ENCODE results near the gene EPS8.

The EPS8 gene

GRCh38 chr12:15701206-15701605, 88.0 kb downstream of the EPS8 start:
- Histone ChIP-seq H3K4me1 (peaks cover 14 to 84% (median 43%) of the 10 kb centered on the region in 10 experiments; a peak in 19 of 20 replicates), H3K36me3 (no peaks in the 10 kb centered on the region), H3K9me3 (replicated peaks in 1 of 11) (no peaks in the 10 kb centered on the region), H3K4me3 (peak overlapping the region in 1 of 10 experiments; percentile 1; a peak in 1 of 20 replicates), H3K27me3 (no peaks in the 10 kb centered on the region), H4K20me1 (no peaks in the 10 kb centered on the region), H3K9ac (peak overlapping the region in 4 of 11 experiments; percentile 60 to 66 (median 65); a peak in 8 of 22 replicates), H3K4me2 (peak overlapping the region in 9 of 11 experiments; percentile 45 to 89 (median 74); a peak in 18 of 22 replicates), H3K27ac (peak overlapping the region in 9 of 11 experiments; percentile 33 to 89 (median 74); a peak in 18 of 22 replicates)
- TF ChIP-seq Cebpa-rat (IDR thresholded peaks at IDR 0.05) = no peak

GRCh38 chr12:15700595-15700994, 88.6 kb downstream of the EPS8 start:
- Histone ChIP-seq H3K27ac (peak overlapping the region in 10 of 11 experiments; percentile 8 to 89 (median 72); a peak in 19 of 22 replicates), H3K36me3 (no peaks in the 10 kb centered on the region), H3K4me1 (peaks cover 14 to 87% (median 43%) of the 10 kb centered on the region in 10 experiments; a peak in 19 of 20 replicates), H3K4me3 (peak overlapping the region in 1 of 10 experiments; percentile 1; a peak in 1 of 20 replicates), H3K9me3 (replicated peaks in 1 of 11) (no peaks in the 10 kb centered on the region), H3K9ac (peak overlapping the region in 4 of 11 experiments; percentile 60 to 66 (median 65); a peak in 7 of 22 replicates), H3K27me3 (no peaks in the 10 kb centered on the region), H3K4me2 (peak overlapping the region; percentile 19 to 89 (median 69); a peak in 18 of 22 replicates), H4K20me1 (no peaks in the 10 kb centered on the region)
- TF ChIP-seq Cebpa-rat (IDR thresholded peaks at IDR 0.05) = no peak

- Histone ChIP-seq H3K4me2 (peak overlapping the region; percentile 19 to 89 (median 69); a peak in 20 of 22 replicates), H3K36me3 (no peaks in the 10 kb centered on the region), H3K4me3 (no peak overlapping the region), H4K20me1 (no peaks in the 10 kb centered on the region), H3K4me1 (peaks cover 14 to 87% (median 43%) of the 10 kb centered on the region in 10 experiments; a peak in 19 of 20 replicates), H3K9me3 (replicated peaks in 1 of 11) (no peaks in the 10 kb centered on the region), H3K27me3 (no peaks in the 10 kb centered on the region), H3K9ac (peak overlapping the region in 4 of 11 experiments; percentile 27 to 65 (median 54); a peak in 8 of 22 replicates), H3K27ac (peak overlapping the region in 10 of 11 experiments; percentile 8 to 89 (median 72); a peak in 19 of 22 replicates)
- no peak for TF ChIP-seq Cebpa-rat (IDR thresholded peaks at IDR 0.05)
These were observed 89.3 kb downstream of the EPS8 start for GRCh38 chr12:15699886-15700285.

GRCh38 chr12:15698377-15698871, 90.8 kb downstream of the EPS8 start:
- Histone ChIP-seq H3K27me3 (no peaks in the 10 kb centered on the region), H3K27ac (peak overlapping the region in 7 of 11 experiments; percentile 10 to 89 (median 81); a peak in 11 of 22 replicates)
- no peak for TF ChIP-seq Cebpa-rat (IDR thresholded peaks at IDR 0.05)

GRCh38 chr12:15697201-15697600, 92.0 kb downstream of the EPS8 start:
- no peaks in the 10 kb centered on the region for H3K36me3 ChIP-seq
- no peaks in the 10 kb centered on the region for H4K20me1 ChIP-seq
- TF ChIP-seq Cebpa-rat (IDR thresholded peaks at IDR 0.05) = no peak
- peaks cover 14 to 76% (median 40%) of the 10 kb centered on the region in 10 experiments; a peak in 19 of 20 replicates for H3K4me1 ChIP-seq
- H3K4me3 ChIP-seq = no peak overlapping the region
- peak overlapping the region in 4 of 11 experiments; percentile 0 to 89 (median 84); a peak in 7 of 22 replicates for H3K27ac ChIP-seq
- H3K4me2 ChIP-seq = peak overlapping the region in 6 of 11 experiments; percentile 14 to 89 (median 74); a peak in 9 of 22 replicates
- peak overlapping the region in 2 of 11 experiments; percentile 43 to 46; a peak in 1 of 22 replicates for H3K9ac ChIP-seq
- peaks cover 0 to 7% (median 0%) of the 10 kb centered on the region in 11 experiments; a peak in 3 of 22 replicates for H3K9me3 ChIP-seq (replicated peaks in 1 of 11)
- H3K27me3 ChIP-seq = no peaks in the 10 kb centered on the region

More at GRCh38 chr12:15698377-15698871, 90.8 kb downstream of the EPS8 start:
- Histone ChIP-seq H3K4me1 (peaks cover 14 to 76% (median 43%) of the 10 kb centered on the region in 10 experiments; a peak in 19 of 20 replicates), H3K4me3 (peak overlapping the region in 1 of 10 experiments; percentile 12; a peak in 1 of 20 replicates), H3K9ac (peak overlapping the region in 4 of 11 experiments; percentile 19 to 59 (median 27); a peak in 4 of 22 replicates), H3K36me3 (no peaks in the 10 kb centered on the region), H3K9me3 (replicated peaks in 1 of 11) (peaks cover 0 to 5% (median 0%) of the 10 kb centered on the region in 11 experiments; a peak in 3 of 22 replicates), H3K4me2 (peak overlapping the region in 6 of 11 experiments; percentile 54 to 89 (median 77); a peak in 12 of 22 replicates), H4K20me1 (no peaks in the 10 kb centered on the region)

GRCh38 chr12:15693228-15693911, 95.8 kb downstream of the EPS8 start:
- Histone ChIP-seq H3K27ac (peak overlapping the region in 3 of 11 experiments; percentile 68 to 79 (median 68); a peak in 5 of 22 replicates), H3K4me1 (peaks cover 6 to 79% (median 18%) of the 10 kb centered on the region in 10 experiments; a peak in 18 of 20 replicates), H3K4me2 (peak overlapping the region in 3 of 11 experiments; percentile 67 to 91 (median 88); a peak in 6 of 22 replicates), H3K9me3 (replicated peaks in 1 of 11) (peaks cover 0 to 11% (median 0%) of the 10 kb centered on the region in 11 experiments; a peak in 4 of 22 replicates), H3K27me3 (no peaks in the 10 kb centered on the region), H3K4me3 (no peak overlapping the region), H4K20me1 (no peaks in the 10 kb centered on the region), H3K9ac (peak overlapping the region in 1 of 11 experiments; percentile 22; a peak in 2 of 22 replicates), H3K36me3 (no peaks in the 10 kb centered on the region)
- no peak for TF ChIP-seq Cebpa-rat (IDR thresholded peaks at IDR 0.05)

GRCh38 chr12:15691388-15691787, 97.8 kb downstream of the EPS8 start:
- Histone ChIP-seq H3K4me3 (no peak overlapping the region), H3K36me3 (no peaks in the 10 kb centered on the region), H3K27ac (peak overlapping the region in 4 of 11 experiments; percentile 35 to 79 (median 68); a peak in 8 of 22 replicates), H3K9ac (peak overlapping the region in 2 of 11 experiments; percentile 45 to 57; a peak in 3 of 22 replicates), H3K4me1 (peaks cover 8 to 79% (median 17%) of the 10 kb centered on the region in 10 experiments; a peak in 18 of 20 replicates), H3K27me3 (no peaks in the 10 kb centered on the region), H3K9me3 (replicated peaks in 1 of 11) (peaks cover 0 to 16% (median 0%) of the 10 kb centered on the region in 11 experiments; a peak in 4 of 22 replicates), H3K4me2 (peak overlapping the region in 4 of 11 experiments; percentile 24 to 91 (median 78); a peak in 8 of 22 replicates), H4K20me1 (no peaks in the 10 kb centered on the region)
- no peak for TF ChIP-seq Cebpa-rat (IDR thresholded peaks at IDR 0.05)

GRCh38 chr12:15690320-15690719, 98.9 kb downstream of the EPS8 start:
- H3K9ac ChIP-seq = peak overlapping the region in 1 of 11 experiments; percentile 45; a peak in 2 of 22 replicates

More at GRCh38 chr12:15690320-15690719, 98.9 kb downstream of the EPS8 start:
- Histone ChIP-seq H3K4me1 (peaks cover 8 to 81% (median 17%) of the 10 kb centered on the region in 10 experiments; a peak in 18 of 20 replicates), H3K27me3 (no peaks in the 10 kb centered on the region), H3K36me3 (no peaks in the 10 kb centered on the region), H4K20me1 (no peaks in the 10 kb centered on the region), H3K4me3 (no peak overlapping the region), H3K27ac (peak overlapping the region in 3 of 11 experiments; percentile 68 to 79 (median 68); a peak in 4 of 22 replicates), H3K4me2 (peak overlapping the region in 4 of 11 experiments; percentile 24 to 91 (median 78); a peak in 6 of 22 replicates), H3K9me3 (replicated peaks in 1 of 11) (peaks cover 0 to 16% (median 0%) of the 10 kb centered on the region in 11 experiments; a peak in 4 of 22 replicates)
- TF ChIP-seq Cebpa-rat (IDR thresholded peaks at IDR 0.05) = no peak

Data from BLaER1 treated with 17β-estradiol and CSF1 and Interleukin-3, amounts not matched to agents 10 nM and 100 nM (cell line).